PFSK-1 (cell line): ENCODE measurements around the gene EFHD1.

Source experiments
- POLR2AphosphoS5 ChIP-seq: IDR thresholded peaks from 2 replicates; pipeline ENCODE4 v1.6.1; 2012; ENCODE audit warnings: low read depth, mild to moderate bottlenecking, control low read depth, low read length, moderate library complexity
- SIN3A ChIP-seq: IDR thresholded peaks from 2 replicates; pipeline ENCODE4 v1.6.1; 2012; ENCODE audit warnings: mild to moderate bottlenecking, low read length, moderate library complexity, borderline replicate concordance; ENCODE audit not compliant: insufficient read depth

- TF ChIP-seq SIN3A (no peak), POLR2AphosphoS5 (no peak)
Measured at GRCh38 chr2:232600053-232600773, 33.2 kb upstream of the EFHD1 start.
